ENCODE results near the gene SYNE4.
A peak's percentile ranks its signal among the peaks of the same experiment; 100 is the strongest.
"Not testable (repeated sequence)": the region's sequence is repeated elsewhere in the genome, so short reads cannot be mapped to it uniquely, and the experiment has no call there.

The SYNE4 gene, protein sequence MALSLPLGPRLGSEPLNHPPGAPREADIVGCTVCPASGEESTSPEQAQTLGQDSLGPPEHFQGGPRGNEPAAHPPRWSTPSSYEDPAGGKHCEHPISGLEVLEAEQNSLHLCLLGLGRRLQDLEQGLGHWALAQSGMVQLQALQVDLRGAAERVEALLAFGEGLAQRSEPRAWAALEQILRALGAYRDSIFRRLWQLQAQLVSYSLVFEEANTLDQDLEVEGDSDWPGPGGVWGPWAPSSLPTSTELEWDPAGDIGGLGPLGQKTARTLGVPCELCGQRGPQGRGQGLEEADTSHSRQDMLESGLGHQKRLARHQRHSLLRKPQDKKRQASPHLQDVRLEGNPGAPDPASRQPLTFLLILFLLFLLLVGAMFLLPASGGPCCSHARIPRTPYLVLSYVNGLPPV

GRCh38 chr19:36008336-36008978 lies at the start of gene SYNE4:
SYNE4 (minus strand) TSS chr19:36008813; CDS start chr19:36008681, 132 bp downstream.
- no peak for DNase-seq

GRCh38 chr19:36054733-36055686 lies 46.4 kb upstream of the SYNE4 start, which contains the start of gene WDR62:
WDR62 (plus strand) TSS chr19:36054897; CDS start chr19:36054972, 75 bp downstream.
- peak; percentile 96 to 98 (median 98) for DNase-seq

DNA sequence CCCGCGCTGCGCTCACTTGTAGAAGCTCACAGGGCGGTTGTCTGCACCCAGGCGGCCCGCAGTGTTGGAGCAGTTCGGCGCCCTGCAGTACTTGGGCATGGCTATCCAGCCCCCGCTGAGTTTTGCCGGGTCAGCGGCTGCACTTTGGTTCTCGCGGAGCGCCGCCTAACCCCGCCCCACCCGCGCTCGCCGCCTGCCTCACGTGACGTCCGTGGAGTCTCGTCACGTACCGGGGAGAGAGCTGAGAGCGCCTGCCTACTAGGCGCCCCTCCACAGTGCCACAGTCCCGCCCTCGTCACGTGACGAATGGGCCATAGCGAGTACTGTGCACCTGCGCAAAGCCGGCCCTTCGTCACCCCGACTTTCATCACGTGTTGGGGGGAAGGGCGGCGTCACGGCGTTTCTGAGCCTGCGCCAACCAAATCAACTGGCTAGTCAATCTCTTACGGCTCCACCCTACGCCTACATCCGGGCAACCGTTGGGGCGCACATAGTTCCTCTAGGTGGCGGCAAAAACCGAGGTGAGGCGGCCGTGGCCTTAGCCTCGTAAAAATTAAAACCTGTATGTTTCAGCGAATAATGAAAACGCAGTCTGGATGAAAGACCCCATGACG lies 45.6 kb upstream of the SYNE4 start, which contains the start of gene THAP8:
THAP8 (minus strand) TSS at position 167 of the 614 bp plus-strand sequence; CDS start at position 99, 68 bp downstream.
- DNase-seq, result peak; percentile 99 to 100 (median 100)

DNA sequence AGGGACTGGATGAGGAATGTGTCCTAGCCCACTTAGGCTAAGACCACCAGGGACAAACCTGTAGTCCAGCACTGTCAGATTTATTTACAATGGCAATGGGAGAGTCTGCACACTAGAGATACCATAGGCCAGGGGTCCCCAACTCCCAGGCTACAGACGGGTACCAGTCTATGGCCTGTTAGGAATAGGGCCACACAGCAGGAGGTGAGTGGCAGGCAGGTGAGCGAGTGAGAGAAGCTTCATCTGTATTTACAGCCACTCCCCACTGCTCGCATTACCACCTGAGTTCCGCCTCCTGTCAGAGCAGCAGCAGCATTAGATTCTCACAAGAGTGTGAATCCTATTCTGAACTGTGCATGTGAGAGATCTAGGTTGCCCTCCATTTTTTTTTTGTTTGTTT lies 43.0 kb upstream of the SYNE4 start:
- no peak for DNase-seq

GRCh38 chr19:36051236-36051635 lies 42.6 kb upstream of the SYNE4 start:
- no peak for DNase-seq

DNA sequence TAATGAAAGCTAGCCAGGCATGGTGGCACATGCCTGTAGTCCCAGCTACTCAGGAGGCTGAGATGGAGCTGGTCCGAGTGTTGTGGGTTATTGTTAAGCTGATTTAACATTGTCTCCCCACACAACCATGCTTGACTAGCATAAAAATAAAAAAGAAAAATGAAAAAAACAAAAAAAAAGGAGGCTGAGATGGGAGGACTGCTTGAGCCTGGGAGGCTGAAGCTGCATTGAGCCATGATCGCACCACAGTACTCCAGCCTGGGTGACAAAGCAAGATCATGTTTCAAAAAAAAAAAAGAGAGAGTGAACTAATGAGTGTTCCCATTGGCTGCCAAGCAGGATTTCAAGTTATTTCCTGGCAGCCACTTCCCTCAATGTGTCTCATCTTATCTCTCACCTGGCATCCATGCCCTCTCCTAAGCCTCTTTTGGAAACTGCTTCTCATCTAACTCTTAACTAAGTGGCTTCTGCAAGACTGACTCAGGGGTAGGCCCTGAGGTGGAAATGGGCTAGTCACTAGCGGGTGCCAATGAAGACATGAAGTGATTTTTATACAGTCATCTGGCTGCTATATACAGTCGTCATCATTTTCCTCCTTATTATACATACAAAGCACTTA lies 40.6 kb upstream of the SYNE4 start:
- DNase-seq, result no peak

- no peak for DNase-seq
Observed at GRCh38 chr19:36047835-36048234, 39.2 kb upstream of the SYNE4 start.

DNA sequence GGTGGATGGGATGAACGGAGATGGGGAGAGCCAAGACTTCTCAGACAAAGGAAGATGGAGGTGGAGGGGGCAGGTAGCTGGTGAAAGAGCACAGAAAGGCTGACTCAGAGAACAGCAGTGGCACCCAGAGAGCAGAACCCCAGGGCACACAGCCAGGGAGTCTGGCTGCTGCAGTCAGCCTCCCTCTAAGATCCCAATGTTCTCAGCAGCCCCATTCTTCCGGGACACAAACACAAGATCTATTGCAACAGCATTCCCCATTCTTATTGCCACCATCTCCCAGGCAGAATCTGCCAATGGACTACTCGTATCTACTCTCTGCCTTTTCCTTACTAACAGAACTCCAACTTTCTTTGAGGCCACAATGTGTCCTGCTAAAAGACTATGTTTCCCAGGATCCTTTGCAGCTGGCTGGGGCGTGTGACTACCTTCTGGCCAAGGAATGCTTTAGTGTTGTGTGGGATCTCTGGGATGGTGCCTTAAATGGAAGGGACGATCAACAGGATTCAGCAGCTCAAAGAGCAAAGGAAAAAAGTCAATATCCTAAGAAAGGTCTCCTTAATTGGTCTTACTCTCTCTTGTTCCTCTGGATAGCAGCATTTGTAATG lies 37.9 kb upstream of the SYNE4 start:
- DNase-seq, result no peak

GRCh38 chr19:36043952-36044351 lies 35.3 kb upstream of the SYNE4 start:
- DNase-seq, result no peak

- peak; percentile 52 to 61 (median 61) for DNase-seq
Observed at GRCh38 chr19:36041831-36042230, 33.2 kb upstream of the SYNE4 start.

DNA sequence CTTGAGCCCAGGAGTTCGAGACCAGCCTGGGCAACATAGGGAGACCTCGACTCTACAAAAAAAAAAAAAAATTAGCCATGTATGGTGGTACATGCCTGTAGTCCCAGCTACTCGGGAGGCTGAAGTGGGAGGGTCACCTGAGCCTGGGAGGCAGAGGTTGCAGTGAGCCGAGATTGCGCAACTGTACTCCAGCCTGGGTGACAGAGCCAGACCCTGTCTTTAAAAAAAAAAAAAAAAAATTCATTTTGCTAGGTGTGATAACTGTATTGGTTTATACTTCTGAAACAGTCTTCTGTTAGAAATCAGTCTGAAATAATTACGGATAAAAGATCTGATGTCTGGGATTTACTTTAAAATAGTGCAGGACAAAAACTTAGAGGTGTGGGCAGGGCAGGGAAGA lies 32.5 kb upstream of the SYNE4 start:
- not testable (repeated sequence) for DNase-seq

GRCh38 chr19:36040495-36040894 lies 31.9 kb upstream of the SYNE4 start:
- no peak for DNase-seq

GRCh38 chr19:36032251-36033104 lies 23.9 kb upstream of the SYNE4 start, which contains the start of gene CLIP3:
CLIP3 (minus strand) TSS chr19:36032873; CDS start chr19:36032357, 516 bp downstream.
- peak in 1 of 3 donors; percentile 35 for DNase-seq

GRCh38 chr19:36031308-36031707 lies 22.7 kb upstream of the SYNE4 start:
- DNase-seq, result no peak

DNA sequence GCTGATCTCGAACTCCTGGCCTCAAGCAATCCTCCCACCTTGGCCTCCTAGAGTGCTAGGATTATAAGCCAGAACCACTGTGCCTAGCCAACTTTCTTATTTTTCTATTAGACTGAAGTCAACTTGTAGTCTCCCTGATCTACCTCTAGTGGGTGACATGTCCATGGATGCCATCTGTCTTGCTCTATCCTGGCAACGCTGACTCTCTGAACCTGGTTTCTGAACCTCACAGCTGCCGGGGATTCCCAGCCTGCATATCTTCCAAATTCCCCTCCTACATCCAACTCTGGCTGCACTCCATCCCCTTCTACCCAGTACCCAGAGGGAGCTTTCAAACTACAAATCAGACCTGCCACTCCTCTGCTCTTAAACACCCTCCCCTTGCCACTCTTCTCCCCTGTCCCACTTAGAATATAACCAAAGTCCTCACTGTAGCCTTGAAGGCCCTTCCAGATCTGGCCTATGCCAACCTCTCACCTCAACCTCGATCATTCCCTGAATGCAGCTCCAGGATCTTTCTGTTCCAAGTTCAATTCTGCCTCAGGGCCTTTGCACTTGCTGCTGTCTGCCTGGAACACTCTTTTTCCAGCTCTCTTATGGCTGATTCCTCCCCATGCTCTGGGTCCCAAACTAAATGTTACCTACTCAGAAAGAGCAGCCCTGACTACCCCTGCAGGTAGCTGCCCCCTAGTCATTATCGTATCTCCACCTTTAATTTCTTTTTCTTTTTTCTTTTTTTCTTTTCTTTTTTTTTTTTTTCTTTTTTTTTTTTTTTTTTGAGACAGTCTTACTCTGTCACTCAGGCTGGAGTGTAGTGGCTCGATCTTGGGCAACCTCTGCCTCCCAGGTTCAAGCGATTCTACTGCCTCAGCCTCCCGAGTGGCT lies 21.9 kb upstream of the SYNE4 start:
- peak; percentile 39 to 55 (median 55) for DNase-seq

DNA sequence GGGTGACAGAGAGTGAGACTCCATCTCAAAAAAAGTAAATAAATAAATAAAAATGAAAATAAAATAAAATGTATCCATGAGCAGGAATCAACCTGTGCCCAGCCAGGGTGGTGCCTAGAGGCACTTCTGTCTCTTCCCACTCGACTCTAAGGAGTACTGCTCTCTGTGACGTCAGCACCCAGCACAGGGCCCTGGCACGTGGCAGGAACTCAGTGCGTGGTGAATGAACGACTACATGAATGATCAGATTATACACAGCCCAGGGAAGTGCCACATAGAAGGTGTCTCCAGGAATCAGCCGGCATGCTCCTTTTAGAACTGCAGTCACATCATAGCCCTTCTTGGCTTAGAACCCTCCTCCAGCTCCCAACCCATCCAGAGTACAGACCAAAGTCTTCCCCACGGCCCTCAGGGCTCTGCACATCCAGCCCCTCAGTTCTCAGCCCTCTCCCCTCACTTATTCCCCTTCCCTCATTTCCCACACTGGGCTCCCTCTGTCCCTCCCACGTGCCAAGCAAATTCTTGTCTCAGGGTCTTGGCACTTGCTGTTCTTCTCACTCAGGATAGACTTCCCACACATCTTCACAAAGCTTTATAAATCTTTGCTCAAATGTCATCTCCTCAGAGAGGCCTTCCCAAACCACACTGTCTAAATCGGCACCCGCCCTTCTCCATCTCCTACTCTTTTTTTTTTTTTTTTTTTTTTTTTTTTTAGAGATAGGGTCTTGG lies 19.9 kb upstream of the SYNE4 start:
- no peak for DNase-seq

DNA sequence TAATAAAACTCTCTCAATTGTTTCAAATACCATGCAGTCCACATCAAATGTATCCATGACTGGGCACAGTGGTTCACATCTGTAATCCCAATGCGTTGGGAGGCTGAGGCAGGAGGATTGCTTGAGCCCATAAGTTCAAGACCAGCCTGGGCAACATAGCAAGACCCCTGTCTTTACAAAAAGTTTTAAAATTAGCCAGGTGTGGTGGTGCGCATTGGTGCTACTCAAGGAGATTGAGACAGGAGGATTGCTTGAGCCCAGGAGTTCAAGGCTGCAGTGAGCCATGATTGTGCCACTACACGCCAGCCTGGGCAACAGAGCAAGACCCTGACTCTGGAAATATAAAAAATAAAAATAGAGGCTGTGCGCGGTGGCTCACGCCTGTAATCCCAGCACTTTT lies 19.1 kb upstream of the SYNE4 start:
- no peak for DNase-seq

DNA sequence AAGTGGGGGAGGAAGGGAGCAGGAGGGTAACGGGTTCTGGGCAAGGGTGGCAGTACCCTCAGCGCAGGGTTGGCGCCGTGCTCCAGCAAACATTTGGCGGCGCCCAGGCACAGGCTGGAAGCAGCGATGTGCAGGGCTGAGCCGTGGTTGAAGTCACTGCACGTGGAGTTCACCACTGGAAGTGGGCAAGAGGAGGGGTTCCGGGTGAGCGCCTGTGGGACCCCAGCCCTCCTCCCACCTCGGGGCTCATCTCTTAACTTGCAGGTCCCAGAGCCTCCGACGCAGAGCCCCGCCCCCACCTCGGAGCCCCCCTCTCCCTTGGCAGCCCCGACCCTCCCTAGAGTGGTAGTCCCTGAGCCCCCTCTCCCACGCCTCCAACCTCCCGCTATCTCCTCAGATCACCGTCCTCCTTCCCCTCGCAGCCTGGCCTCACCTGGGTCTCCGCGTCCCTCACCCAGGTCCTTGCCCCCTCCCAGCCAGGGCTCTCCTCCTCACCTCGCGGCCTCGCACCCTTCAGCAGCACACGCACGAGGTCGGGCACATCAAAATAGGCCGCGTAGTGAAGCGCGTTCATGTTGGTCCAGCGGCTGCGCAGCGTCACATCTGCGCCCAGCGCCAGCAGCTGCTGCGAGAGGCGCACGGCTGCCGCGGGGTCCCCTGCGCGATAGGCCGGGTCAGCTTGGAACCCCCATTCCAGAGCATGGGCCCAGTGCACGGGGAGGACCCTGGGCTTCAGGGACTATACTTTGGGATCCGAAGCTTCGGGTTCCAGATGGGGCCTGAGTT lies 17.7 kb upstream of the SYNE4 start:
- DNase-seq, result no peak

Measured in suppressor macrophage treated with lipopolysaccharide for 1 hour (primary cell).